Measurements from ENCODE around the gene FAXDC2.

Gene FAXDC2

DNA sequence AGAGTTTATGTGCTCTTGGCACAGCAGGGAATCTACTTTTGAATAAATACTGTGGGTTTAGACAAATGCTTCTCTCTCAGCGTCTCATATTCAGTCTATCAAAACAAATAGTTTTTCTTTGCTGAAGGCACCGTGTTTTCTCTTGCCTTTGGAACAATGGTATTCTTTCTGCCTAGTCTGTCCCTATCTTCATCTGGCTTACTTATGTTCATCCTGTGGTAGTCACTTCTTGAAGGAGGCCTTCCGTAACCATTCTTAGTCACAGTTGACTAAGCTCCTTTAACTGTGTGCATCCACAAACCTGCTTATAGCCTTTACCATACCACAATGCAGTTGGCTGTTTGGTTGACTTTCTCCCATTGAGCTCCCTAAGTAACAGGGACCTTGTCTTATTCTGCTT, 49.3 kb downstream of the FAXDC2 start:
- ChIA-PET CTCF (interaction anchor here (1.0 to 1.4 kb wide), 4 partner anchors 32 to 155 kb away, joined by 3 to 5 read pairs (median 4); no protein-coding TSS in a partner anchor), POLR2A (no interaction called here)
- Histone ChIP-seq H3K4me3 (ENCODE audit: control insufficient read depth in 1 of 7, extremely low read depth in 1 of 7, insufficient read depth in 4 of 7, low read depth in 2 of 7, low read length in 6 of 7) (no peak overlapping the region), H3K4me1 (ENCODE audit: control extremely low read depth in 1 of 4, control insufficient read depth in 4 of 4, insufficient read depth in 4 of 4, low read length in 3 of 4) (no peaks in the 10 kb centered on the region), H3K9me3 (ENCODE audit: control extremely low read depth in 1 of 5, control insufficient read depth in 4 of 5, insufficient read depth in 2 of 5, low read depth in 1 of 5, low read length in 4 of 5) (no peaks in the 10 kb centered on the region), H3K36me3 (ENCODE audit: control insufficient read depth in 4 of 4, insufficient read depth in 4 of 4, low read length in 3 of 4) (peaks cover 45 to 95% (median 79%) of the 10 kb centered on the region in 4 experiments), H3K27ac (ENCODE audit: insufficient read depth in 1 of 2, low read depth in 1 of 2, low read length in 2 of 2, poor library complexity in 1 of 2, severe bottlenecking in 2 of 2) (no peak overlapping the region), H3K27me3 (replicated peaks in 2 of 5; ENCODE audit: control insufficient read depth in 4 of 5, insufficient read depth in 5 of 5, low read length in 4 of 5) (no peaks in the 10 kb centered on the region)
- WGBS (ENCODE audit: insufficient coverage), result 97% methylated on average over 3 of the region's 3 CpGs
- DNase-seq, result no peak

- Histone ChIP-seq H3K4me1 (ENCODE audit: control extremely low read depth in 1 of 4, control insufficient read depth in 4 of 4, insufficient read depth in 4 of 4, low read length in 3 of 4) (no peaks in the 10 kb centered on the region), H3K27me3 (replicated peaks in 2 of 5; ENCODE audit: control insufficient read depth in 4 of 5, insufficient read depth in 5 of 5, low read length in 4 of 5) (no peaks in the 10 kb centered on the region), H3K27ac (ENCODE audit: insufficient read depth in 1 of 2, low read depth in 1 of 2, low read length in 2 of 2, poor library complexity in 1 of 2, severe bottlenecking in 2 of 2) (no peak overlapping the region), H3K36me3 (ENCODE audit: control insufficient read depth in 4 of 4, insufficient read depth in 4 of 4, low read length in 3 of 4) (peaks cover 43 to 90% (median 74%) of the 10 kb centered on the region in 4 experiments), H3K9me3 (ENCODE audit: control extremely low read depth in 1 of 5, control insufficient read depth in 4 of 5, insufficient read depth in 2 of 5, low read depth in 1 of 5, low read length in 4 of 5) (no peaks in the 10 kb centered on the region), H3K4me3 (ENCODE audit: control insufficient read depth in 1 of 7, extremely low read depth in 1 of 7, insufficient read depth in 4 of 7, low read depth in 2 of 7, low read length in 6 of 7) (no peak overlapping the region)
- DNase-seq, result no peak
- ChIA-PET POLR2A (no interaction called here), CTCF (interaction anchor here (1.0 to 1.4 kb wide), 3 partner anchors 31 to 155 kb away, joined by 3 to 5 read pairs (median 3); no protein-coding TSS in a partner anchor)
These were observed 49.8 kb downstream of the FAXDC2 start for GRCh38 chr5:154800582-154800981.

DNA sequence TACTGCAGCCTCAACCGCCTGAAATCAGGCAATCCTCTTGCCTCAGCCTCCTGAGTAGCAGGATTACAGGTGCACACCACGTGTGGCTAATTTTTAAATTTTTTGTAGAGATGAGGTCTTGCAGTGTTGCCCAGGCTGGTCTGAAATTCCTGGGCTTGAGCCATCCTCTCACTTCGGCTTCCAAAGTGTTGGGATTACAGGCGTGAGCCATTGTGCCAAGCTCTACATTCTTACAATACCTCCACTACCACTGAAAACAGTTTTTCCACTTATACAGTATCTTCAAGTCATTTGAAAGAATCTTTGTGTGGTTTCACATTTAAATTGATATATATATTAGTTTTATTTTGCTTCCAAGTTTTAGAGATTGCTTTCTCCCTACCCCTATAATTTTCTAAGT, 52.6 kb downstream of the FAXDC2 start:
- Histone ChIP-seq H3K9me3 (ENCODE audit: control extremely low read depth in 1 of 5, control insufficient read depth in 4 of 5, insufficient read depth in 2 of 5, low read depth in 1 of 5, low read length in 4 of 5) (no peaks in the 10 kb centered on the region), H3K4me1 (ENCODE audit: control extremely low read depth in 1 of 4, control insufficient read depth in 4 of 4, insufficient read depth in 4 of 4, low read length in 3 of 4) (no peaks in the 10 kb centered on the region), H3K36me3 (ENCODE audit: control insufficient read depth in 4 of 4, insufficient read depth in 4 of 4, low read length in 3 of 4) (peaks cover 44 to 90% (median 71%) of the 10 kb centered on the region in 4 experiments), H3K4me3 (ENCODE audit: control insufficient read depth in 1 of 7, extremely low read depth in 1 of 7, insufficient read depth in 4 of 7, low read depth in 2 of 7, low read length in 6 of 7) (no peak overlapping the region), H3K27ac (ENCODE audit: insufficient read depth in 1 of 2, low read depth in 1 of 2, low read length in 2 of 2, poor library complexity in 1 of 2, severe bottlenecking in 2 of 2) (no peak overlapping the region), H3K27me3 (replicated peaks in 2 of 5; ENCODE audit: control insufficient read depth in 4 of 5, insufficient read depth in 5 of 5, low read length in 4 of 5) (no peaks in the 10 kb centered on the region)
- ChIA-PET POLR2A (no interaction called here), CTCF (interaction anchor here (1.5 kb wide), 1 partner anchor 17 kb away, joined by 5 read pairs; no protein-coding TSS in a partner anchor)
- WGBS (ENCODE audit: insufficient coverage), result 100% methylated on average over 2 of the region's 4 CpGs
- no peak for DNase-seq

DNA sequence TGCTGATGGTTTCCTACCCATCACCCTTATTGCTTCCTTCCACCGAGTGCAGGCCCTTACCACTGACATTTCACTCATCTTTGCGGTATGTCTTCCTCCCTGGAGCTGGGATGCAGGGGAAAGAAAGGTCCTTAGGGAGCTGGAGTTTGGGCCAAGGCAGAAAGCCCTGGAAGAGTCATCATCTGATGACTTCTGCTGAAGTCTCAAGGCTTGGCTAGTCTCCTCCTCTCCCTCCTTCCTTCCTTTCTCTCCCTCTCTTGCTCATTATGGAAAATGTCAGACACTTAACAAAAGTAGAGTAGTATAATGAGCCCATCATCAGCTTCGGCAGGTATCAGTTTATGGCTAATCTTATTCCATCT, 55.2 kb downstream of the FAXDC2 start:
- H3K4me1 ChIP-seq (ENCODE audit: control extremely low read depth in 1 of 4, control insufficient read depth in 4 of 4, insufficient read depth in 4 of 4, low read length in 3 of 4), result no peaks in the 10 kb centered on the region
- WGBS (ENCODE audit: insufficient coverage), result 90% methylated on average over 3 of the region's 3 CpGs
- H3K27ac ChIP-seq (ENCODE audit: insufficient read depth in 1 of 2, low read depth in 1 of 2, low read length in 2 of 2, poor library complexity in 1 of 2, severe bottlenecking in 2 of 2), result no peak overlapping the region
- no peak for DNase-seq
- H3K27me3 ChIP-seq (replicated peaks in 2 of 5; ENCODE audit: control insufficient read depth in 4 of 5, insufficient read depth in 5 of 5, low read length in 4 of 5), result no peaks in the 10 kb centered on the region
- ChIA-PET POLR2A (no interaction called here), CTCF (interaction anchor here (1.0 kb wide), 1 partner anchor 141 kb away, joined by 3 read pairs; no protein-coding TSS in a partner anchor)
- peaks cover 36 to 87% (median 71%) of the 10 kb centered on the region in 4 experiments for H3K36me3 ChIP-seq (ENCODE audit: control insufficient read depth in 4 of 4, insufficient read depth in 4 of 4, low read length in 3 of 4)
- H3K4me3 ChIP-seq (ENCODE audit: control insufficient read depth in 1 of 7, extremely low read depth in 1 of 7, insufficient read depth in 4 of 7, low read depth in 2 of 7, low read length in 6 of 7), result no peak overlapping the region
- H3K9me3 ChIP-seq (ENCODE audit: control extremely low read depth in 1 of 5, control insufficient read depth in 4 of 5, insufficient read depth in 2 of 5, low read depth in 1 of 5, low read length in 4 of 5), result no peaks in the 10 kb centered on the region

- POLR2A ChIA-PET, result no interaction called here
- Histone ChIP-seq H3K4me1 (ENCODE audit: control extremely low read depth in 1 of 4, control insufficient read depth in 4 of 4, insufficient read depth in 4 of 4, low read length in 3 of 4) (no peaks in the 10 kb centered on the region), H3K4me3 (ENCODE audit: control insufficient read depth in 1 of 7, extremely low read depth in 1 of 7, insufficient read depth in 4 of 7, low read depth in 2 of 7, low read length in 6 of 7) (no peak overlapping the region), H3K27ac (ENCODE audit: insufficient read depth in 1 of 2, low read depth in 1 of 2, low read length in 2 of 2, poor library complexity in 1 of 2, severe bottlenecking in 2 of 2) (no peak overlapping the region), H3K9me3 (ENCODE audit: control extremely low read depth in 1 of 5, control insufficient read depth in 4 of 5, insufficient read depth in 2 of 5, low read depth in 1 of 5, low read length in 4 of 5) (no peaks in the 10 kb centered on the region), H3K36me3 (ENCODE audit: control insufficient read depth in 4 of 4, insufficient read depth in 4 of 4, low read length in 3 of 4) (peaks cover 36 to 87% (median 67%) of the 10 kb centered on the region in 4 experiments), H3K27me3 (replicated peaks in 2 of 5; ENCODE audit: control insufficient read depth in 4 of 5, insufficient read depth in 5 of 5, low read length in 4 of 5) (no peaks in the 10 kb centered on the region)
- CTCF ChIA-PET, result interaction anchor here (1.0 to 1.4 kb wide), 2 partner anchors 17 to 140 kb away, joined by 3 read pairs; no protein-coding TSS in a partner anchor
- DNase-seq, result no peak
- WGBS (ENCODE audit: insufficient coverage), result 97% methylated on average over 5 of the region's 7 CpGs
These were observed 55.7 kb downstream of the FAXDC2 start for GRCh38 chr5:154794525-154795234.

- H3K4me3 ChIP-seq (ENCODE audit: control insufficient read depth in 1 of 7, extremely low read depth in 1 of 7, insufficient read depth in 4 of 7, low read depth in 2 of 7, low read length in 6 of 7), result no peak overlapping the region
- H3K36me3 ChIP-seq (ENCODE audit: control insufficient read depth in 4 of 4, insufficient read depth in 4 of 4, low read length in 3 of 4), result peaks cover 36 to 80% (median 60%) of the 10 kb centered on the region in 4 experiments
- H3K4me1 ChIP-seq (ENCODE audit: control extremely low read depth in 1 of 4, control insufficient read depth in 4 of 4, insufficient read depth in 4 of 4, low read length in 3 of 4), result no peaks in the 10 kb centered on the region
- H3K9me3 ChIP-seq (ENCODE audit: control extremely low read depth in 1 of 5, control insufficient read depth in 4 of 5, insufficient read depth in 2 of 5, low read depth in 1 of 5, low read length in 4 of 5), result no peaks in the 10 kb centered on the region
- CTCF ChIA-PET, result interaction anchor here (1.4 kb wide), 1 partner anchor 17 kb away, joined by 3 read pairs; no protein-coding TSS in a partner anchor
- WGBS (ENCODE audit: insufficient coverage), result 98% methylated on average over 17 of the region's 32 CpGs
- POLR2A ChIA-PET, result no interaction called here
- no peak for DNase-seq
- H3K27ac ChIP-seq (ENCODE audit: insufficient read depth in 1 of 2, low read depth in 1 of 2, low read length in 2 of 2, poor library complexity in 1 of 2, severe bottlenecking in 2 of 2), result no peak overlapping the region
- no peaks in the 10 kb centered on the region for H3K27me3 ChIP-seq (replicated peaks in 2 of 5; ENCODE audit: control insufficient read depth in 4 of 5, insufficient read depth in 5 of 5, low read length in 4 of 5)
These were observed 56.5 kb downstream of the FAXDC2 start for GRCh38 chr5:154793599-154794524.
